Naive thymus-derived CD4-positive, alpha-beta T cell (primary cell): Measurements from ENCODE around the gene C17orf50. TPM values are rescaled to one million over a fixed set of nuclear protein-coding genes. Genes with fewer than 3 reads are reported as not detected.

ENCODE experiments used
- ATAC-seq: fragments of 150-1000 bp; cut with Tn5 transposase; 2 replicates; pipeline ENCODE4 v1.10.0; 2021; ENCODE audit warnings: mild to moderate bottlenecking, moderate library complexity
- CTCF ChIA-PET: fragments of 350-600 bp; sonication (Branson Sonifier 250); formaldehyde crosslinking; loops from one replicate; lab custom pipeline; 2021; ENCODE audit warnings: antibody characterized with exemption; lab: Charles Lee
- POLR2A ChIA-PET: fragments of 350-600 bp; sonication (Branson Sonifier 250); formaldehyde crosslinking; loops from one replicate; lab custom pipeline; 2021; ENCODE audit warnings: antibody characterized with exemption, inconsistent platforms; lab: Charles Lee
- DNase-seq, 9 donors: peaks; one replicate each; pipeline versions ENCODE4 v3.0.0 to v3.0.0-alpha.2; 2020 to 2022; ENCODE audit warnings: mixed read lengths in 1 of 9
- H3K27ac ChIP-seq: one replicate; pipeline ENCODE4 v1.7.0; 2013; ENCODE audit warnings: mild to moderate bottlenecking, low read depth, low read length, moderate library complexity
- H3K27me3 ChIP-seq, 2 donors: one replicate each; pipeline ENCODE4 v1.7.0; 2013; ENCODE audit warnings: low read length in 2 of 2, mild to moderate bottlenecking in 2 of 2, moderate library complexity in 2 of 2; ENCODE audit not compliant: control insufficient read depth in 2 of 2, insufficient read depth in 2 of 2
- H3K36me3 ChIP-seq, 3 experiments: 1 replicate in 2 of 3; 2 replicates in 1 of 3; pipeline ENCODE4 v1.7.0; 2013; ENCODE audit warnings: low read length in 3 of 3, mild to moderate bottlenecking in 3 of 3, moderate library complexity in 1 of 3; ENCODE audit not compliant: insufficient read depth in 3 of 3, control insufficient read depth in 2 of 3
- H3K4me1 ChIP-seq, 2 donors: one replicate each; pipeline ENCODE4 v1.7.0; 2013; ENCODE audit warnings: low read length in 2 of 2, mild to moderate bottlenecking in 2 of 2, moderate library complexity in 1 of 2; ENCODE audit not compliant: control insufficient read depth in 2 of 2, insufficient read depth in 2 of 2
- H3K4me3 ChIP-seq: 2 replicates; pipeline ENCODE4 v1.7.0; 2013; ENCODE audit warnings: mild to moderate bottlenecking, low read length
- H3K9me3 ChIP-seq, 3 experiments: 1 replicate in 2 of 3; 2 replicates in 1 of 3; pipeline ENCODE4 v1.7.0; 2013; ENCODE audit warnings: low read length in 3 of 3; ENCODE audit not compliant: control insufficient read depth in 2 of 3
- H3K27ac Mint-ChIP-seq, 9 donors: one replicate each; pipeline ENCODE4 v1.8.0; 2020 to 2022; ENCODE audit warnings: mixed read lengths in 9 of 9, mild to moderate bottlenecking in 8 of 9, moderate library complexity in 5 of 9, inconsistent platforms in 2 of 9
- H3K27me3 Mint-ChIP-seq, 5 donors: one replicate each; pipeline ENCODE4 v1.8.0; 2021 to 2022; ENCODE audit warnings: mixed read lengths in 5 of 5, mild to moderate bottlenecking in 1 of 5
- H3K36me3 Mint-ChIP-seq, 5 donors: one replicate each; pipeline ENCODE4 v1.8.0; 2020 to 2022; ENCODE audit warnings: mixed read lengths in 5 of 5, mild to moderate bottlenecking in 3 of 5, inconsistent platforms in 1 of 5
- H3K4me1 Mint-ChIP-seq, 7 donors: one replicate each; pipeline ENCODE4 v1.8.0; 2020 to 2022; ENCODE audit warnings: mixed read lengths in 7 of 7, mild to moderate bottlenecking in 3 of 7, inconsistent platforms in 1 of 7
- H3K4me3 Mint-ChIP-seq, 10 donors: one replicate each; pipeline ENCODE4 v1.8.0; 2020 to 2022; ENCODE audit warnings: mild to moderate bottlenecking in 10 of 10, mixed read lengths in 10 of 10, moderate library complexity in 6 of 10, inconsistent platforms in 2 of 10
- H3K9me3 Mint-ChIP-seq, 11 donors: one replicate each; pipeline ENCODE4 v1.8.0; 2020 to 2022; ENCODE audit warnings: mixed read lengths in 11 of 11, mild to moderate bottlenecking in 4 of 11, inconsistent platforms in 1 of 11, moderate library complexity in 1 of 11
- intact Hi-C, 2 donors: fragments of 100-400 bp; cut with micrococcal nuclease; formaldehyde crosslinking; loops; one replicate each; pipeline ENCODE4 v1.15.1; 2023
- polyA plus RNA-seq, 2 donors: library from polyadenylated mRNA; unstranded; fragments of 300-500 nt; fragmentation: Illumina TruSeq; gene quantifications; one replicate each; pipeline ENCODE4 v1.2.3, GENCODE V29; 2021
- total RNA-seq, 6 experiments: library from RNA in 5 of 6; stranded (reverse) in 5 of 6; gene quantifications; 1 replicate in 5 of 6; 2 replicates in 1 of 6; pipeline ENCODE4 v1.2.3 and lab custom pipeline; 2021 to 2026

C17orf50 gene
- total and polyA plus RNA-seq, 7 experiments from 2014 or later, result 0.27 TPM; not detected in 6

GRCh38 chr17:35726953-35727460, 33.7 kb upstream of the C17orf50 start:
- Histone ChIP-seq H3K27me3 (no peaks in the 10 kb centered on the region), H3K27ac (no peak overlapping the region), H3K36me3 (peaks cover 5 to 45% (median 20%) of the 10 kb centered on the region in 3 experiments), H3K9me3 (no peaks in the 10 kb centered on the region), H3K4me3 (no peak overlapping the region), H3K4me1 (peaks cover 8 to 13% of the 10 kb centered on the region in 2 donors)
- intact Hi-C loops, result no loop called here
- no peak overlapping the region for H3K4me3 Mint-ChIP-seq
- H3K27ac Mint-ChIP-seq, result no peak overlapping the region
- H3K27me3 Mint-ChIP-seq, result peaks cover 0 to 10% (median 5%) of the 10 kb centered on the region in 5 donors
- DNase-seq (no peak), ATAC-seq (no peak)
- peaks cover 11 to 23% (median 18%) of the 10 kb centered on the region in 7 donors for H3K4me1 Mint-ChIP-seq
- peaks cover 0 to 2% (median 0%) of the 10 kb centered on the region in 11 donors for H3K9me3 Mint-ChIP-seq
- POLR2A ChIA-PET, result interaction anchor here (1.3 kb wide), 1 partner anchor 14 kb away, joined by 4 read pairs; no protein-coding TSS in a partner anchor
- CTCF ChIA-PET, result interaction anchor here (0.6 kb wide), 1 partner anchor 114 kb away, joined by 7 read pairs; no protein-coding TSS in a partner anchor
- peaks cover 13 to 32% (median 21%) of the 10 kb centered on the region in 5 donors for H3K36me3 Mint-ChIP-seq

GRCh38 chr17:35727635-35728034, 33.1 kb upstream of the C17orf50 start:
- peaks cover 0 to 17% (median 5%) of the 10 kb centered on the region in 5 donors for H3K27me3 Mint-ChIP-seq

GRCh38 chr17:35728551-35728950, 32.1 kb upstream of the C17orf50 start:
- ATAC-seq, result no peak
- intact Hi-C loops, result no loop called here
- H3K4me1 Mint-ChIP-seq, result peaks cover 11 to 31% (median 21%) of the 10 kb centered on the region in 7 donors

More at GRCh38 chr17:35727635-35728034, 33.1 kb upstream of the C17orf50 start:
- no peak overlapping the region for H3K27ac ChIP-seq
- Mint-ChIP-seq H3K4me3 (no peak overlapping the region), H3K9me3 (peaks cover 0 to 2% (median 0%) of the 10 kb centered on the region in 11 donors), H3K36me3 (peaks cover 13 to 32% (median 21%) of the 10 kb centered on the region in 5 donors), H3K4me1 (peaks cover 11 to 29% (median 21%) of the 10 kb centered on the region in 7 donors), H3K27ac (peak overlapping the region in 3 of 9 donors; percentile 4 to 51 (median 12))
- H3K4me1 ChIP-seq, result peaks cover 8 to 13% of the 10 kb centered on the region in 2 donors
- intact Hi-C loops, result no loop called here
- ATAC-seq (no peak), DNase-seq (no peak)
- H3K27me3 ChIP-seq, result no peaks in the 10 kb centered on the region
- no peaks in the 10 kb centered on the region for H3K9me3 ChIP-seq
- ChIA-PET CTCF (interaction anchor here (0.6 to 0.9 kb wide), 2 partner anchors 20 to 115 kb away, joined by 3 to 7 read pairs; no protein-coding TSS in a partner anchor), POLR2A (interaction anchor here (1.3 kb wide), 1 partner anchor 14 kb away, joined by 4 read pairs; no protein-coding TSS in a partner anchor)
- no peak overlapping the region for H3K4me3 ChIP-seq
- H3K36me3 ChIP-seq, result peaks cover 5 to 42% (median 20%) of the 10 kb centered on the region in 3 experiments

GRCh38 chr17:35729405-35729833, 31.3 kb upstream of the C17orf50 start:
- ATAC-seq, result no peak
- Histone ChIP-seq H3K27ac (no peak overlapping the region), H3K36me3 (peaks cover 0 to 25% (median 6%) of the 10 kb centered on the region in 3 experiments), H3K4me3 (no peak overlapping the region), H3K9me3 (no peaks in the 10 kb centered on the region), H3K4me1 (peaks cover 8 to 13% of the 10 kb centered on the region in 2 donors), H3K27me3 (no peaks in the 10 kb centered on the region)
- Mint-ChIP-seq H3K36me3 (peaks cover 9 to 18% (median 14%) of the 10 kb centered on the region in 5 donors), H3K27me3 (peaks cover 0 to 24% (median 5%) of the 10 kb centered on the region in 5 donors), H3K9me3 (peaks cover 0 to 2% (median 0%) of the 10 kb centered on the region in 11 donors), H3K27ac (peak overlapping the region in 3 of 9 donors; percentile 22 to 44 (median 39)), H3K4me1 (peaks cover 11 to 31% (median 21%) of the 10 kb centered on the region in 7 donors), H3K4me3 (peak overlapping the region in 5 of 10 donors; percentile 38 to 90 (median 57))
- ChIA-PET POLR2A (no interaction called here), CTCF (interaction anchor here (0.6 kb wide), 1 partner anchor 116 kb away, joined by 3 read pairs; no protein-coding TSS in a partner anchor)
- intact Hi-C loops, result no loop called here
- DNase-seq, result no peak

More at GRCh38 chr17:35728551-35728950, 32.1 kb upstream of the C17orf50 start:
- Histone ChIP-seq H3K4me3 (no peak overlapping the region), H3K27me3 (no peaks in the 10 kb centered on the region), H3K36me3 (peaks cover 2 to 34% (median 13%) of the 10 kb centered on the region in 3 experiments), H3K27ac (no peak overlapping the region), H3K9me3 (no peaks in the 10 kb centered on the region), H3K4me1 (peaks cover 8 to 13% of the 10 kb centered on the region in 2 donors)
- Mint-ChIP-seq H3K36me3 (peaks cover 13 to 25% (median 18%) of the 10 kb centered on the region in 5 donors), H3K27me3 (peaks cover 0 to 24% (median 5%) of the 10 kb centered on the region in 5 donors), H3K9me3 (peaks cover 0 to 2% (median 0%) of the 10 kb centered on the region in 11 donors), H3K4me3 (no peak overlapping the region), H3K27ac (peak overlapping the region in 1 of 9 donors; percentile 51)
- CTCF ChIA-PET, result interaction anchor here (0.6 to 0.9 kb wide), 2 partner anchors 19 to 108 kb away, joined by 3 read pairs; no protein-coding TSS in a partner anchor
- DNase-seq, result no peak
- POLR2A ChIA-PET, result interaction anchor here (0.6 kb wide), 1 partner anchor 92 kb away, joined by 4 read pairs; no protein-coding TSS in a partner anchor

GRCh38 chr17:35730400-35731005, 30.2 kb upstream of the C17orf50 start:
- Histone ChIP-seq H3K27ac (no peak overlapping the region), H3K36me3 (peaks cover 0 to 14% (median under 1%) of the 10 kb centered on the region in 3 experiments), H3K4me3 (peak overlapping the region; percentile 55), H3K27me3 (no peaks in the 10 kb centered on the region), H3K9me3 (no peaks in the 10 kb centered on the region), H3K4me1 (peaks cover 8 to 13% of the 10 kb centered on the region in 2 donors)
- peak overlapping the region in 8 of 9 donors; percentile 3 to 85 (median 59) for H3K27ac Mint-ChIP-seq
- CTCF ChIA-PET, result interaction anchor here (1.0 kb wide), 1 partner anchor 17 kb away, joined by 4 read pairs; no protein-coding TSS in a partner anchor
- no peak for DNase-seq
- no peak for ATAC-seq
- peaks cover 11 to 31% (median 21%) of the 10 kb centered on the region in 7 donors for H3K4me1 Mint-ChIP-seq
- H3K4me3 Mint-ChIP-seq, result peak overlapping the region; percentile 59 to 90 (median 85)
- peaks cover 0 to 2% (median 0%) of the 10 kb centered on the region in 11 donors for H3K9me3 Mint-ChIP-seq
- POLR2A ChIA-PET, result interaction anchor here (0.6 to 1.3 kb wide), 2 partner anchors 10 to 27 kb away, joined by 3 to 4 read pairs; no protein-coding TSS in a partner anchor
- intact Hi-C loops, result no loop called here
- H3K27me3 Mint-ChIP-seq, result peaks cover 0 to 24% (median 5%) of the 10 kb centered on the region in 5 donors
- peaks cover 0 to 11% (median 5%) of the 10 kb centered on the region in 5 donors for H3K36me3 Mint-ChIP-seq
